GM12878 (cell line): ENCODE data around the gene FAXC. TPM values are rescaled to one million over a fixed set of nuclear protein-coding genes. Genes with fewer than 3 reads are reported as not detected.

Experiments used
- BCL11A ChIP-seq: IDR thresholded peaks from 2 replicates; pipeline ENCODE4 v1.6.1; 2011; ENCODE audit warnings: low read depth, low read length
- CBX5 ChIP-seq: sonication (generic); IDR thresholded peaks from 2 replicates; pipeline ENCODE4 v1.6.1; 2016; ENCODE audit warnings: low read depth, moderate library complexity, mild to moderate bottlenecking, inconsistent platforms
- CEBPB ChIP-seq, 2 experiments: fragments of 150-350 bp in 1 of 2; IDR thresholded peaks; 2 replicates each; pipeline ENCODE4 v1.6.1; 2012 to 2014; ENCODE audit warnings: low read depth in 2 of 2, low read length in 2 of 2, borderline replicate concordance in 1 of 2, inconsistent platforms in 1 of 2
- CREB1 ChIP-seq: IDR thresholded peaks from 2 replicates; pipeline ENCODE4 v1.6.1; 2012; ENCODE audit warnings: low read depth, mild to moderate bottlenecking, inconsistent platforms
- ELK1 ChIP-seq: IDR thresholded peaks from 2 replicates; pipeline ENCODE4 v1.6.1; 2012; ENCODE audit warnings: low read depth, low read length, improper control_type of control experiment
- ETV6 ChIP-seq, 2 experiments: fragments of 450-650 bp in 1 of 2; IDR thresholded peaks in 1 of 2; conservative IDR thresholded peaks in 1 of 2; 2 replicates each; pipeline ENCODE4 v1.6.1; 2014; ENCODE audit warnings: antibody characterized with exemption in 1 of 2, borderline replicate concordance in 1 of 2, low read depth in 1 of 2, mild to moderate bottlenecking in 1 of 2, moderate library complexity in 1 of 2
- EZH2 ChIP-seq: IDR thresholded peaks from 2 replicates; pipeline ENCODE4 v1.6.1; 2012; ENCODE audit warnings: low read depth, mild to moderate bottlenecking, control low read depth, inconsistent platforms, low read length, borderline replicate concordance; ENCODE audit not compliant: control insufficient read depth
- GABPA ChIP-seq: IDR thresholded peaks from 2 replicates; pipeline ENCODE4 v1.6.1; 2014; ENCODE audit warnings: antibody characterized with exemption, low read depth, mild to moderate bottlenecking, inconsistent platforms
- HDAC2 ChIP-seq: fragments of 200-600 bp; sonication (generic); IDR thresholded peaks from 2 replicates; pipeline ENCODE4 v1.6.1; 2017
- HDAC6 ChIP-seq: fragments of 200-600 bp; sonication (generic); IDR thresholded peaks from one replicate; pipeline ENCODE4 v1.8.0; 2017; ENCODE audit warnings: antibody characterized with exemption; ENCODE audit not compliant: unreplicated experiment
- IKZF1 ChIP-seq: fragments of 450-650 bp; conservative IDR thresholded peaks from 2 replicates; pipeline ENCODE4 v1.6.1; 2017; ENCODE audit warnings: antibody characterized with exemption, mild to moderate bottlenecking
- JUNB ChIP-seq: IDR thresholded peaks from 2 replicates; pipeline ENCODE4 v1.6.1; 2016; ENCODE audit warnings: antibody characterized with exemption, mild to moderate bottlenecking
- LARP7 ChIP-seq: fragments of 450-650 bp; IDR thresholded peaks from 2 replicates; pipeline ENCODE4 v1.6.1; 2017; ENCODE audit warnings: mild to moderate bottlenecking
- MEF2A ChIP-seq: IDR thresholded peaks from 2 replicates; pipeline ENCODE4 v1.6.1; 2011; ENCODE audit warnings: low read depth, mild to moderate bottlenecking, low read length, moderate library complexity; ENCODE audit not compliant: insufficient read depth
- MLLT1 ChIP-seq: fragments of 450-650 bp; IDR thresholded peaks from 2 replicates; pipeline ENCODE4 v1.6.1; 2016; ENCODE audit warnings: mild to moderate bottlenecking
- NFIC ChIP-seq: IDR thresholded peaks from 2 replicates; pipeline ENCODE4 v1.6.1; 2012; ENCODE audit warnings: low read depth, mild to moderate bottlenecking, inconsistent platforms, low read length, moderate library complexity
- NFXL1 ChIP-seq: fragments of 450-650 bp; IDR thresholded peaks from 2 replicates; pipeline ENCODE4 v1.6.1; 2017; ENCODE audit warnings: antibody characterized with exemption, mild to moderate bottlenecking, borderline replicate concordance
- RB1 ChIP-seq: fragments of 450-650 bp; formaldehyde crosslinking; IDR thresholded peaks from 2 replicates; pipeline ENCODE4 v1.6.1; 2017; ENCODE audit warnings: mild to moderate bottlenecking, borderline replicate concordance
- SREBF2 ChIP-seq: IDR thresholded peaks from 2 replicates; pipeline ENCODE4 v1.6.1; 2012; ENCODE audit warnings: mild to moderate bottlenecking, low read length
- ZBTB33 ChIP-seq: fragments of 450-650 bp; IDR thresholded peaks from 2 replicates; pipeline ENCODE4 v1.6.1; 2017; ENCODE audit warnings: mild to moderate bottlenecking
- ZSCAN29 ChIP-seq: fragments of 450-650 bp; IDR thresholded peaks from 2 replicates; pipeline ENCODE4 v1.6.1; 2017; ENCODE audit warnings: mild to moderate bottlenecking, moderate library complexity
- polyA plus RNA-seq, 11 experiments: library from polyadenylated mRNA; depleted of rRNA in 4 of 11; unstranded in 6 of 11; stranded (reverse) in 5 of 11; fragments of >200 nt; fragmentation: Nextera tagmentation in 4 of 11; fragmentation: Illumina TruSeq in 1 of 11; extraction: Ambion mirVana in 4 of 11; extraction: Trizol in 1 of 11; gene quantifications; 1 replicate in 1 of 11; 2 replicates in 10 of 11; pipeline versions ENCODE4 v1.2.1 to v1.2.3, GENCODE V29; 2011 to 2016; ENCODE audit warnings: inconsistent platforms in 2 of 11, missing spikeins in 2 of 11, low read depth in 1 of 11
- total RNA-seq, 4 experiments: library from RNA; depleted of rRNA in 3 of 4; stranded (reverse); fragments of >200 nt in 3 of 4; fragmentation: Illumina TruSeq in 1 of 4; extraction: Trizol in 1 of 4; gene quantifications; 2 replicates each; pipeline versions ENCODE4 v1.2.1 to v1.2.3, GENCODE V29; 2013 to 2021
- TF ChIP-seq, protein P1 (sequence below): fragments of 450-650 bp; IDR thresholded peaks from 2 replicates; pipeline ENCODE4 v1.6.1; 2016; ENCODE audit warnings: mild to moderate bottlenecking, moderate library complexity, borderline replicate concordance
- TF ChIP-seq, protein P2 (sequence below): IDR thresholded peaks from 2 replicates; pipeline ENCODE4 v1.6.1; 2012; ENCODE audit warnings: low read depth, low read length, improper control_type of control experiment

The FAXC gene
- total and polyA plus RNA-seq, 10 of the 15 experiments (the other 5 are each of a cell fraction or from before 2014, with no cell fraction given), result not detected

- peak; percentile 91 for TF ChIP-seq NFXL1
- TF ChIP-seq ZBTB33, result no peak
- no peak for TF ChIP-seq HDAC6
- no peak for TF ChIP-seq RB1
- TF ChIP-seq CEBPB (IDR thresholded peaks at IDR 0.05; ENCODE audit: borderline replicate concordance in 1 of 2, low read depth in 2 of 2, low read length in 2 of 2), result no peak
- TF ChIP-seq, protein P1, sequence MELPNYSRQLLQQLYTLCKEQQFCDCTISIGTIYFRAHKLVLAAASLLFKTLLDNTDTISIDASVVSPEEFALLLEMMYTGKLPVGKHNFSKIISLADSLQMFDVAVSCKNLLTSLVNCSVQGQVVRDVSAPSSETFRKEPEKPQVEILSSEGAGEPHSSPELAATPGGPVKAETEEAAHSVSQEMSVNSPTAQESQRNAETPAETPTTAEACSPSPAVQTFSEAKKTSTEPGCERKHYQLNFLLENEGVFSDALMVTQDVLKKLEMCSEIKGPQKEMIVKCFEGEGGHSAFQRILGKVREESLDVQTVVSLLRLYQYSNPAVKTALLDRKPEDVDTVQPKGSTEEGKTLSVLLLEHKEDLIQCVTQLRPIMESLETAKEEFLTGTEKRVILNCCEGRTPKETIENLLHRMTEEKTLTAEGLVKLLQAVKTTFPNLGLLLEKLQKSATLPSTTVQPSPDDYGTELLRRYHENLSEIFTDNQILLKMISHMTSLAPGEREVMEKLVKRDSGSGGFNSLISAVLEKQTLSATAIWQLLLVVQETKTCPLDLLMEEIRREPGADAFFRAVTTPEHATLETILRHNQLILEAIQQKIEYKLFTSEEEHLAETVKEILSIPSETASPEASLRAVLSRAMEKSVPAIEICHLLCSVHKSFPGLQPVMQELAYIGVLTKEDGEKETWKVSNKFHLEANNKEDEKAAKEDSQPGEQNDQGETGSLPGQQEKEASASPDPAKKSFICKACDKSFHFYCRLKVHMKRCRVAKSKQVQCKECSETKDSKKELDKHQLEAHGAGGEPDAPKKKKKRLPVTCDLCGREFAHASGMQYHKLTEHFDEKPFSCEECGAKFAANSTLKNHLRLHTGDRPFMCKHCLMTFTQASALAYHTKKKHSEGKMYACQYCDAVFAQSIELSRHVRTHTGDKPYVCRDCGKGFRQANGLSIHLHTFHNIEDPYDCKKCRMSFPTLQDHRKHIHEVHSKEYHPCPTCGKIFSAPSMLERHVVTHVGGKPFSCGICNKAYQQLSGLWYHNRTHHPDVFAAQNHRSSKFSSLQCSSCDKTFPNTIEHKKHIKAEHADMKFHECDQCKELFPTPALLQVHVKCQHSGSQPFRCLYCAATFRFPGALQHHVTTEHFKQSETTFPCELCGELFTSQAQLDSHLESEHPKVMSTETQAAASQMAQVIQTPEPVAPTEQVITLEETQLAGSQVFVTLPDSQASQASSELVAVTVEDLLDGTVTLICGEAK, result no peak; the same call in 1 of the 2 replicates
- TF ChIP-seq ETV6 (conservative IDR thresholded peaks at IDR 0.05 in 1 of 2, IDR thresholded peaks at IDR 0.05 in 1 of 2; ENCODE audit: borderline replicate concordance in 1 of 2, low read depth in 1 of 2), result peak in 1 of 2 experiments; percentile 64; a peak in 1 of 4 replicates
- peak; percentile 52 for TF ChIP-seq IKZF1
- TF ChIP-seq CREB1, result peak; percentile 53
- TF ChIP-seq, protein P2, sequence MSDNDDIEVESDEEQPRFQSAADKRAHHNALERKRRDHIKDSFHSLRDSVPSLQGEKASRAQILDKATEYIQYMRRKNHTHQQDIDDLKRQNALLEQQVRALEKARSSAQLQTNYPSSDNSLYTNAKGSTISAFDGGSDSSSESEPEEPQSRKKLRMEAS, result no peak
- TF ChIP-seq EZH2, result no peak
- peak; percentile 88 for TF ChIP-seq BCL11A
- TF ChIP-seq HDAC2, result no peak; the same call in 1 of the 2 replicates
- peak; percentile 31; the same call in 1 of the 2 replicates for TF ChIP-seq MLLT1
- TF ChIP-seq ELK1, result no peak
- TF ChIP-seq NFIC, result peak; percentile 73
- TF ChIP-seq JUNB, result peak; percentile 71
- TF ChIP-seq LARP7, result no peak
- 0 out of 2 replicates have a peak, but pooled peaks have one; percentile 30 for TF ChIP-seq GABPA
- TF ChIP-seq ZSCAN29, result no peak
- TF ChIP-seq CBX5, result peak; percentile 82; the same call in 1 of the 2 replicates
- TF ChIP-seq MEF2A, result 0 out of 2 replicates have a peak, but pooled peaks have one; percentile 37
- TF ChIP-seq SREBF2, result no peak
Measured at GRCh38 chr6:99333068-99333467, 16.4 kb downstream of the FAXC start (continued).
